Osteoblast (primary cell): Measurements from ENCODE around the gene ACADM. TPM values are rescaled to one million over a fixed set of nuclear protein-coding genes. Genes with fewer than 3 reads are reported as not detected.

Experiments
- DNase-seq: peaks from one replicate; pipeline ENCODE4 v3.0.0; 2011; ENCODE audit warnings: low spot score, mixed read lengths; ENCODE audit not compliant: insufficient read length; ENCODE audit errors: missing footprints
- H2AFZ ChIP-seq: 2 replicates; pipeline ENCODE4 v1.6.0; 2011; ENCODE audit warnings: mild to moderate bottlenecking, low read length
- H3K27ac ChIP-seq: 2 replicates; pipeline ENCODE4 v1.5.1; 2011; ENCODE audit warnings: mild to moderate bottlenecking, low read depth, low read length, moderate library complexity
- H3K27me3 ChIP-seq: 2 replicates; pipeline ENCODE4 v1.6.0; 2012; ENCODE audit warnings: mild to moderate bottlenecking, control low read depth, inconsistent platforms, low read length, moderate library complexity; ENCODE audit not compliant: insufficient read depth
- H3K36me3 ChIP-seq: 2 replicates; pipeline ENCODE4 v1.5.1; 2011; ENCODE audit warnings: mild to moderate bottlenecking, low read length, control low read depth, moderate library complexity; ENCODE audit not compliant: insufficient read depth
- H3K4me1 ChIP-seq: 2 replicates; pipeline ENCODE4 v1.5.1; 2011; ENCODE audit warnings: mild to moderate bottlenecking, low read length, control low read depth, moderate library complexity; ENCODE audit not compliant: insufficient read depth
- H3K4me2 ChIP-seq: 2 replicates; pipeline ENCODE4 v1.6.0; 2011; ENCODE audit warnings: mild to moderate bottlenecking, low read length; ENCODE audit not compliant: insufficient read depth
- H3K4me3 ChIP-seq: fragments of 200-600 bp; sonication (generic); 3 replicates; pipeline ENCODE4 v1.5.1; 2012; ENCODE audit warnings: mild to moderate bottlenecking, low read length, inconsistent platforms; ENCODE audit not compliant: insufficient read depth
- H3K79me2 ChIP-seq: 2 replicates; pipeline ENCODE4 v1.6.0; 2012; ENCODE audit warnings: mild to moderate bottlenecking, low read length, control low read depth, inconsistent platforms; ENCODE audit not compliant: insufficient read depth
- H3K9me3 ChIP-seq: 2 replicates; pipeline ENCODE4 v1.5.1; 2011; ENCODE audit warnings: low read depth, low read length, control low read depth
- H4K20me1 ChIP-seq: 2 replicates; pipeline ENCODE4 v1.6.0; 2012; ENCODE audit warnings: mild to moderate bottlenecking, low read length, control low read depth; ENCODE audit not compliant: insufficient read depth
- CTCF ChIP-seq: IDR thresholded peaks from 2 replicates; pipeline ENCODE4 v1.5.1; 2011; ENCODE audit warnings: mild to moderate bottlenecking, low read depth, low read length, moderate library complexity; ENCODE audit errors: extremely low read depth
- total RNA-seq: library from RNA; depleted of rRNA; stranded (reverse); fragments of >200 nt; gene quantifications from 2 replicates; pipeline ENCODE4 v1.2.3, GENCODE V29; 2012

The ACADM gene
- total RNA-seq, 1 donor = 33.7 TPM

DNA sequence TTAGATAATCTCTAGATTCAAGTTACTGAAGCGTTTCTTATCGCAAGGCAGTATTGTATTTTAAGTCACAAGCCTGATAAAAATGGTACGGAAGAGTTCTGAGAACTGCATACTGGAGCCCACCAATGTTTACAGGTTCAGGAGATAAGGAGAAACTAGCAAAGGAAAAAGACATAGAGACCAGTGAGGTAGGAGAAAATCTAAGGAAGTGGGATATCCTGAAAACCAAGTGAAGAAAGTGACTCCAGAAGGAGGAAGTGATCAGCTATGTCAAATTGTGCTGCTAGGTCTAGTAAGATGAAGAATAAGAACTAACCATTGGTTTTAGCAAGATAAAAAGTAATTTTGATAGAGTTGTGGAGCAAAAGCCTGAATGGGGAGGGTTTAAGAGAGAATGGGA, 31.0 kb upstream of the ACADM start:
- DNase-seq = no peak
- no peak for TF ChIP-seq CTCF
- Histone ChIP-seq H3K36me3 (no peaks in the 10 kb centered on the region), H3K4me1 (no peaks in the 10 kb centered on the region), H3K27me3 (no peaks in the 10 kb centered on the region), H4K20me1 (no peaks in the 10 kb centered on the region), H3K4me2 (no peak overlapping the region), H3K9me3 (no peaks in the 10 kb centered on the region), H3K79me2 (no peaks in the 10 kb centered on the region), H3K27ac (no peak overlapping the region), H3K4me3 (no peak overlapping the region), H2AFZ (no peak overlapping the region)

DNA sequence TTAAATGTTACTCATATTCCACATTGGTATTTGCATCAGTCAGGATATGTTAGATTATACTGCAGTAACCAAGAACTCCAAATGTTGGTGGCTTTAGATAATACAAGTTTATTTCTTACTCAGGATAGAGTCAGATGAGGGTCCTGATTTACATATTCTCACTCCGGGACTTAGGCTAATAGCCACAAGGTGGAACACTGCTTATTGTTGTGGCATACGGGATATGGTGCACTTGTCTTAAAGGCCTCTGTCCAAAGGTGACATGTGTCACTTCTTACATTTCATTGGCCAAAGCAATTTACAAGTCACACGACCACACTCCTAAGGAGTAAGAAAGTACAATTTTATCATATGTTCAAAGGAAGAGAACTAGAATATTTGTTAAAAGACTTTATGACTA, 28.5 kb upstream of the ACADM start:
- H3K27ac ChIP-seq = no peak overlapping the region
- H3K9me3 ChIP-seq = no peaks in the 10 kb centered on the region
- H2AFZ ChIP-seq = no peak overlapping the region
- H3K4me1 ChIP-seq = no peaks in the 10 kb centered on the region
- no peak for DNase-seq
- H3K79me2 ChIP-seq = no peaks in the 10 kb centered on the region
- no peak for TF ChIP-seq CTCF
- H3K4me3 ChIP-seq = no peak overlapping the region
- no peaks in the 10 kb centered on the region for H3K27me3 ChIP-seq
- no peaks in the 10 kb centered on the region for H4K20me1 ChIP-seq
- H3K36me3 ChIP-seq = no peaks in the 10 kb centered on the region
- H3K4me2 ChIP-seq = no peak overlapping the region

GRCh38 chr1:75707191-75707590, 17.3 kb upstream of the ACADM start:
- H3K36me3 ChIP-seq = no peaks in the 10 kb centered on the region
- H4K20me1 ChIP-seq = no peaks in the 10 kb centered on the region
- no peaks in the 10 kb centered on the region for H3K27me3 ChIP-seq
- no peak for DNase-seq
- H2AFZ ChIP-seq = no peak overlapping the region
- no peak overlapping the region for H3K27ac ChIP-seq
- no peaks in the 10 kb centered on the region for H3K9me3 ChIP-seq
- H3K79me2 ChIP-seq = no peaks in the 10 kb centered on the region
- H3K4me1 ChIP-seq = no peaks in the 10 kb centered on the region
- H3K4me2 ChIP-seq = no peak overlapping the region
- no peak for TF ChIP-seq CTCF
- no peak overlapping the region for H3K4me3 ChIP-seq

- Histone ChIP-seq H3K27me3 (no peaks in the 10 kb centered on the region), H2AFZ (no peak overlapping the region), H3K4me2 (no peak overlapping the region), H3K79me2 (no peaks in the 10 kb centered on the region), H3K9me3 (no peaks in the 10 kb centered on the region), H3K4me1 (no peaks in the 10 kb centered on the region), H3K4me3 (no peak overlapping the region), H3K27ac (no peak overlapping the region), H3K36me3 (no peaks in the 10 kb centered on the region), H4K20me1 (no peaks in the 10 kb centered on the region)
- no peak for TF ChIP-seq CTCF
- no peak for DNase-seq
Observed at GRCh38 chr1:75708910-75709309, 15.6 kb upstream of the ACADM start.
